H1 (cell line): Measurements from ENCODE around the gene MZT1. TPM values are rescaled to one million over a fixed set of nuclear protein-coding genes. Genes with fewer than 3 reads are reported as not detected.

Source experiments
- ASH2L ChIP-seq: fragments of 200-600, 300-600 bp; sonication (generic); IDR thresholded peaks from one replicate; pipeline ENCODE4 v1.7.1; 2017; ENCODE audit warnings: low read length
- BACH1 ChIP-seq: IDR thresholded peaks from 2 replicates; pipeline ENCODE4 v1.6.1; 2012; ENCODE audit warnings: low read length, improper control_type of control experiment
- CBX5 ChIP-seq: fragments of 300-800, 300-1000 bp; sonication (generic); IDR thresholded peaks from 2 replicates; pipeline ENCODE4 v1.7.1; 2016; ENCODE audit warnings: antibody characterized with exemption, low read length, low read depth
- EZH2 ChIP-seq: fragments of 200-600 bp; sonication (generic); IDR thresholded peaks from 2 replicates; pipeline ENCODE4 v1.7.1; 2012; ENCODE audit warnings: low read depth, mild to moderate bottlenecking, moderate library complexity, low read length, inconsistent platforms; ENCODE audit not compliant: severe bottlenecking
- GTF2F1 ChIP-seq: IDR thresholded peaks from 2 replicates; pipeline ENCODE4 v1.6.1; 2012; ENCODE audit warnings: low read depth, low read length, improper control_type of control experiment, borderline replicate concordance
- HDAC2 ChIP-seq, 2 experiments: fragments of 300-600 bp in 1 of 2; sonication (generic) in 1 of 2; IDR thresholded peaks; 2 replicates each; pipeline ENCODE4 v1.6.1; 2011 to 2012; ENCODE audit warnings: low read depth in 2 of 2, low read length in 2 of 2, mild to moderate bottlenecking in 2 of 2, moderate library complexity in 2 of 2, borderline replicate concordance in 1 of 2, inconsistent platforms in 1 of 2
- HDAC6 ChIP-seq: IDR thresholded peaks from one replicate; pipeline ENCODE4 v1.7.1; 2012; ENCODE audit warnings: low read depth, mild to moderate bottlenecking, inconsistent platforms, low read length, moderate library complexity
- KDM4A ChIP-seq: IDR thresholded peaks from one replicate; pipeline ENCODE4 v1.7.1; 2012; ENCODE audit warnings: low read depth, mild to moderate bottlenecking, moderate library complexity, low read length, inconsistent platforms; ENCODE audit not compliant: severe bottlenecking
- MAFK ChIP-seq: IDR thresholded peaks from 2 replicates; pipeline ENCODE4 v1.6.1; 2012; ENCODE audit warnings: low read depth, mild to moderate bottlenecking, improper control_type of control experiment, low read length
- NRF1 ChIP-seq: IDR thresholded peaks from 2 replicates; pipeline ENCODE4 v1.6.1; 2011; ENCODE audit warnings: mild to moderate bottlenecking, low read depth, low read length, improper control_type of control experiment
- PHF8 ChIP-seq: fragments of 200-600 bp; sonication (generic); conservative IDR thresholded peaks from 2 replicates; pipeline ENCODE4 v1.7.1; 2012; ENCODE audit warnings: low read depth, mild to moderate bottlenecking, inconsistent platforms, low read length, moderate library complexity
- POLR2A ChIP-seq, 2 experiments: IDR thresholded peaks; 1 replicate in 1 of 2; 2 replicates in 1 of 2; pipeline ENCODE4 v1.6.1; 2011; ENCODE audit warnings: low read depth in 2 of 2, low read length in 2 of 2, mild to moderate bottlenecking in 2 of 2; ENCODE audit errors: control extremely low read depth in 1 of 2
- RNF2 ChIP-seq: fragments of 200-900, 300-1000 bp; sonication (generic); IDR thresholded peaks from 2 replicates; pipeline ENCODE4 v1.7.1; 2016; ENCODE audit warnings: borderline replicate concordance, low read depth, mild to moderate bottlenecking, antibody characterized with exemption, low read length; ENCODE audit not compliant: poor library complexity, severe bottlenecking; ENCODE audit errors: missing control alignments
- SIX5 ChIP-seq: IDR thresholded peaks from 2 replicates; pipeline ENCODE4 v1.6.1; 2011; ENCODE audit warnings: mild to moderate bottlenecking, low read depth, low read length
- SP1 ChIP-seq: IDR thresholded peaks from 2 replicates; pipeline ENCODE4 v1.6.1; 2011; ENCODE audit warnings: low read depth, low read length
- SP2 ChIP-seq: IDR thresholded peaks from 2 replicates; pipeline ENCODE4 v1.6.1; 2012; ENCODE audit warnings: mild to moderate bottlenecking, low read length, inconsistent platforms
- SUZ12 ChIP-seq: fragments of 200-600 bp; sonication (generic); IDR thresholded peaks from 2 replicates; pipeline ENCODE4 v1.6.1; 2012; ENCODE audit warnings: mild to moderate bottlenecking, inconsistent platforms, low read length, moderate library complexity, mixed read lengths
- TAF1 ChIP-seq: IDR thresholded peaks from 2 replicates; pipeline ENCODE4 v1.6.1; 2011; ENCODE audit warnings: mild to moderate bottlenecking, low read depth, low read length
- TAF7 ChIP-seq: optimal IDR thresholded peaks from 2 replicates; pipeline ENCODE3; 2011; ENCODE audit warnings: low read depth, mild to moderate bottlenecking, inconsistent platforms, low read length, moderate library complexity, borderline replicate concordance
- TBP ChIP-seq: IDR thresholded peaks from 2 replicates; pipeline ENCODE4 v1.6.1; 2011; ENCODE audit warnings: low read depth, low read length, improper control_type of control experiment
- YY1 ChIP-seq: IDR thresholded peaks from 2 replicates; pipeline ENCODE4 v1.6.1; 2011; ENCODE audit warnings: low read depth, mild to moderate bottlenecking, low read length
- polyA plus RNA-seq, 7 experiments: library from polyadenylated mRNA; depleted of rRNA in 3 of 7; stranded (reverse) in 5 of 7; unstranded in 2 of 7; fragments of >200 nt in 5 of 7; fragments of 200-250 nt in 2 of 7; gene quantifications; 1 replicate in 5 of 7; 2 replicates in 1 of 7; 4 replicates in 1 of 7; pipeline versions ENCODE4 v1.2.1 to v1.2.3, GENCODE V29; 2011 to 2013; ENCODE audit warnings: missing spikeins in 2 of 7, mixed read lengths in 2 of 7
- total RNA-seq: library from RNA; stranded (reverse); fragmentation: NEBNext Ultra II Directional; extraction: Animal tissue kit (Norgen Biotek cat#: 25700); gene quantifications from 2 replicates; pipeline ENCODE4 v1.2.1, GENCODE V29; 2021
- TF ChIP-seq, protein P1 (sequence below): IDR thresholded peaks from 2 replicates; pipeline ENCODE4 v1.6.1; 2012; ENCODE audit warnings: low read length, inconsistent platforms

Gene MZT1
- total and polyA plus RNA-seq, 2 of the 8 experiments (the other 6 are each of a cell fraction or from before 2014, with no cell fraction given), result 8.8 to 25.2 TPM

DNA sequence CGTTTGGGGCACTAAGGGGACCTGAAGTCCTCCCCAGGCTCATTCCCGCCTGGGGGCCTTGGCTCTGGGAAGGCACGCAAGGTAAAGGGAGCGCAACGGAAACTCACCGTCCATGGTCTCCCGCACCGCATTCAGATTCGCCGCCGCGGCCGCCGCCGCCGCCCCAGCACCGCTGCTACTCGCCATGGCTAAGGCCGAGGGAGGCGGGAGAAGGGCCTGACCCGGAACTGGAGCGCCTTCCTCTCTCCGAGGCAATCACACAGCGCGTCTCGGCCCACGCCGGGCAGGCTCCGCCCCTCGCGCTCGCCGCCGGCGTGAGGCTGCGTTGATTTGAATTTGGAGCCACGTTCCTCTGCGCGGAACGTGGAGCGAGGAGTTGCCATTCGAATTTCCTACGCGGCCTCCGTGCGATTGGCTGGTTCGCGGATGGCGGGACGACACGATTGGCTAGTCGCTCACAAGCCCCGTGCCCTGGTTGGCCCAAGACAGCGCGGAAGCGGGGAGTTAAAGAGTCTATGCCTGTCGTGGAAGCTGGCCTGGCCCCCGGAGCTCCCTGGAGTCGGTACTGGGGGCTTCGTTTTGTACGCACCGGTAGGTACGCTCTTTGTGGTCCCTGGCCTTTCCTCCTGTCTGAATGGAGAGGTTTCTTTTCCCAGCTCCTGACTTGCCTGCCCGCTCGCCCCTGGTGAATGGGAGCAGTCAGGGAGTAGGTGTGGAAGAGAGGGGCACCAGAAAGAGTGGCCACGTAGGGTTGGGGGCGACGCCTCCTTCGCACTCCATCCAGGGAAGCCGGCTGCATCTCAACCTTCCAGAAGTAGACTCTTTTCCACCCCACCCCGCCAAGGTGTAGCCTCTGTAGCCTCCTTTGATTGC lies at the start of gene MZT1, which contains the start of gene BORA (continued):
- no peak for TF ChIP-seq TAF7
- TF ChIP-seq BACH1, result peak; percentile 92
- peak; percentile 33; the same call in 1 of the 2 replicates for TF ChIP-seq SUZ12
- peak in 1 of 2 experiments; percentile 99; a peak in 2 of 4 replicates for TF ChIP-seq HDAC2 (IDR thresholded peaks at IDR 0.05; ENCODE audit: borderline replicate concordance in 1 of 2, low read depth in 2 of 2, low read length in 2 of 2)
- TF ChIP-seq TBP, result 0 out of 2 replicates have a peak, but pooled peaks have one; percentile 29
- TF ChIP-seq PHF8, result no peak; the same call in 1 of the 2 replicates
- TF ChIP-seq EZH2, result no peak
- TF ChIP-seq SIX5, result no peak
- no peak for TF ChIP-seq CBX5
- no peak for TF ChIP-seq SP2
- TF ChIP-seq, protein P1, sequence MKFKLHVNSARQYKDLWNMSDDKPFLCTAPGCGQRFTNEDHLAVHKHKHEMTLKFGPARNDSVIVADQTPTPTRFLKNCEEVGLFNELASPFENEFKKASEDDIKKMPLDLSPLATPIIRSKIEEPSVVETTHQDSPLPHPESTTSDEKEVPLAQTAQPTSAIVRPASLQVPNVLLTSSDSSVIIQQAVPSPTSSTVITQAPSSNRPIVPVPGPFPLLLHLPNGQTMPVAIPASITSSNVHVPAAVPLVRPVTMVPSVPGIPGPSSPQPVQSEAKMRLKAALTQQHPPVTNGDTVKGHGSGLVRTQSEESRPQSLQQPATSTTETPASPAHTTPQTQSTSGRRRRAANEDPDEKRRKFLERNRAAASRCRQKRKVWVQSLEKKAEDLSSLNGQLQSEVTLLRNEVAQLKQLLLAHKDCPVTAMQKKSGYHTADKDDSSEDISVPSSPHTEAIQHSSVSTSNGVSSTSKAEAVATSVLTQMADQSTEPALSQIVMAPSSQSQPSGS, result no peak
- TF ChIP-seq SP1, result peak; percentile 82
- TF ChIP-seq HDAC6, result no peak
- no peak for TF ChIP-seq RNF2
- no peak for TF ChIP-seq GTF2F1
- no peak for TF ChIP-seq NRF1
- peak; percentile 87 for TF ChIP-seq ASH2L
- TF ChIP-seq TAF1, result peak; percentile 59
- TF ChIP-seq MAFK, result no peak
- TF ChIP-seq KDM4A, result peak; percentile 92
- peak; percentile 41; the same call in 1 of the 2 replicates for TF ChIP-seq YY1
- peak in 1 of 2 experiments; percentile 55; a peak in 1 of 3 replicates for TF ChIP-seq POLR2A (IDR thresholded peaks at IDR 0.05; ENCODE audit: control extremely low read depth in 1 of 2, low read depth in 2 of 2, low read length in 2 of 2)
